H1 (cell line): Measurements from ENCODE around the gene GDF9. TPM values are rescaled to one million over a fixed set of nuclear protein-coding genes. Genes with fewer than 3 reads are reported as not detected.

Experiments
- CTCF ChIA-PET: fragments of 300-600 bp; sonication (Branson Sonifier 250); formaldehyde crosslinking; loops from one replicate; lab custom pipeline; 2021; ENCODE audit not compliant: partially characterized antibody; lab: Charles Lee
- POLR2A ChIA-PET: fragments of 300-600 bp; sonication (Branson Sonifier 250); formaldehyde crosslinking; loops from one replicate; lab custom pipeline; 2021; ENCODE audit warnings: inconsistent platforms; ENCODE audit not compliant: partially characterized antibody; lab: Charles Lee
- DNase-seq, 2 experiments: peaks; one replicate each; pipeline versions ENCODE4 v3.0.0 to v3.0.0-alpha.2; 2010 to 2022; ENCODE audit warnings: low spot score in 2 of 2, low read depth in 1 of 2, mixed read lengths in 1 of 2
- FAIRE-seq: peaks from 2 replicates; lab custom pipeline; 2011; peaks lifted over from hg19 to GRCh38; lab: Jason Lieb, UNC
- H2AFZ ChIP-seq: 2 replicates; pipeline ENCODE4 v1.8.1; 2012; ENCODE audit warnings: low read length, inconsistent platforms
- H2AK5ac ChIP-seq: 2 replicates; pipeline ENCODE4 v1.6.1; 2013; ENCODE audit warnings: low read depth, low read length
- H2BK120ac ChIP-seq: replicated peaks from 2 replicates; pipeline ENCODE3; 2013; ENCODE audit warnings: low read depth, low read length, inconsistent platforms
- H2BK12ac ChIP-seq: 2 replicates; pipeline ENCODE4 v1.6.1; 2013; ENCODE audit warnings: low read depth, low read length
- H2BK15ac ChIP-seq: 2 replicates; pipeline ENCODE4 v1.6.1; 2013; ENCODE audit warnings: low read length
- H2BK20ac ChIP-seq: 2 replicates; pipeline ENCODE4 v1.6.1; 2013; ENCODE audit warnings: low read length
- H2BK5ac ChIP-seq: 2 replicates; pipeline ENCODE4 v1.6.1; 2013; ENCODE audit warnings: low read depth, low read length
- H3K14ac ChIP-seq: 2 replicates; pipeline ENCODE4 v1.6.1; 2013; ENCODE audit warnings: inconsistent platforms; ENCODE audit not compliant: insufficient read length
- H3K18ac ChIP-seq: 2 replicates; pipeline ENCODE4 v1.6.1; 2013; ENCODE audit warnings: low read length; ENCODE audit errors: extremely low read depth
- H3K23ac ChIP-seq: 2 replicates; pipeline ENCODE4 v1.6.1; 2013; ENCODE audit warnings: inconsistent platforms; ENCODE audit not compliant: insufficient read length
- H3K23me2 ChIP-seq: 2 replicates; pipeline ENCODE4 v1.6.1; 2013; ENCODE audit warnings: low read depth, low read length
- H3K27ac ChIP-seq: 2 replicates; pipeline ENCODE4 v1.6.1; 2011; ENCODE audit warnings: low read depth, low read length, inconsistent platforms
- H3K27me3 ChIP-seq, 4 experiments: replicated peaks in 1 of 4; 1 replicate in 1 of 4; 2 replicates in 3 of 4; pipeline versions ENCODE4 v1.6.1 to v1.8.1; 2011 to 2013; ENCODE audit warnings: low read length in 3 of 4, mild to moderate bottlenecking in 3 of 4, inconsistent platforms in 2 of 4, mixed read lengths in 2 of 4, moderate library complexity in 1 of 4; ENCODE audit not compliant: control insufficient read depth in 3 of 4, insufficient read depth in 3 of 4; ENCODE audit errors: extremely low read depth in 1 of 4
- H3K36me3 ChIP-seq, 4 experiments: 2 replicates each; pipeline versions ENCODE4 v1.6.1 to v1.8.1; 2011 to 2013; ENCODE audit warnings: mild to moderate bottlenecking in 4 of 4, low read length in 3 of 4, moderate library complexity in 2 of 4, control low read depth in 1 of 4, inconsistent platforms in 1 of 4; ENCODE audit not compliant: insufficient read depth in 4 of 4, control insufficient read depth in 2 of 4
- H3K4ac ChIP-seq: replicated peaks from 2 replicates; pipeline ENCODE3; 2013; ENCODE audit warnings: low read length, low read depth, mixed read lengths, inconsistent platforms; ENCODE audit not compliant: insufficient read length
- H3K4me1 ChIP-seq, 4 experiments: replicated peaks in 1 of 4; 1 replicate in 1 of 4; 2 replicates in 3 of 4; pipeline versions ENCODE4 v1.6.1 to v1.8.1; 2011 to 2013; ENCODE audit warnings: low read length in 3 of 4, inconsistent platforms in 2 of 4, mixed read lengths in 1 of 4; ENCODE audit not compliant: insufficient read depth in 4 of 4, control insufficient read depth in 3 of 4
- H3K4me2 ChIP-seq, 2 experiments: 2 replicates each; pipeline versions ENCODE4 v1.6.1 to v1.8.1; 2011 to 2013; ENCODE audit warnings: low read depth in 2 of 2, low read length in 2 of 2, control low read depth in 1 of 2, inconsistent platforms in 1 of 2, mild to moderate bottlenecking in 1 of 2; ENCODE audit not compliant: insufficient read depth in 1 of 2
- H3K4me3 ChIP-seq, 4 experiments: fragments of 200-600, 300-600 bp in 1 of 4; sonication (generic), shearing (Covaris generic), sonication (Bioruptor Twin) in 1 of 4; 2 replicates each; pipeline versions ENCODE4 v1.5.1 to v1.8.1; 2011 to 2016; ENCODE audit warnings: low read length in 4 of 4, low read depth in 3 of 4, control low read depth in 2 of 4, inconsistent platforms in 2 of 4, mild to moderate bottlenecking in 2 of 4, mixed read lengths in 1 of 4, moderate library complexity in 1 of 4; ENCODE audit not compliant: insufficient read depth in 2 of 4; ENCODE audit errors: extremely low read depth in 1 of 4
- H3K56ac ChIP-seq: replicated peaks from 2 replicates; pipeline ENCODE3; 2013; ENCODE audit warnings: low read depth, mild to moderate bottlenecking, mixed read lengths, low read length, inconsistent platforms; ENCODE audit not compliant: insufficient read length
- H3K79me1 ChIP-seq: 2 replicates; pipeline ENCODE4 v1.6.1; 2013; ENCODE audit warnings: low read depth, low read length, control low read depth
- H3K79me2 ChIP-seq, 2 experiments: 2 replicates each; pipeline versions ENCODE4 v1.6.1 to v1.8.1; 2012 to 2013; ENCODE audit warnings: low read length in 2 of 2, mild to moderate bottlenecking in 2 of 2, inconsistent platforms in 1 of 2; ENCODE audit not compliant: insufficient read depth in 2 of 2, control insufficient read depth in 1 of 2
- H3K9ac ChIP-seq, 4 experiments: replicated peaks in 1 of 4; 1 replicate in 1 of 4; 2 replicates in 3 of 4; pipeline versions ENCODE4 v1.6.1 to v1.8.1; 2011 to 2013; ENCODE audit warnings: low read depth in 3 of 4, low read length in 3 of 4, control low read depth in 2 of 4, mild to moderate bottlenecking in 2 of 4, moderate library complexity in 2 of 4, inconsistent platforms in 1 of 4; ENCODE audit errors: extremely low read depth in 1 of 4
- H3K9me3 ChIP-seq, 2 experiments: 2 replicates each; pipeline versions ENCODE4 v1.6.1 to v1.8.1; 2012 to 2013; ENCODE audit warnings: mild to moderate bottlenecking in 2 of 2, moderate library complexity in 2 of 2, control low read depth in 1 of 2, inconsistent platforms in 1 of 2, low read depth in 1 of 2, low read length in 1 of 2, mixed read lengths in 1 of 2; ENCODE audit not compliant: insufficient read depth in 2 of 2
- H4K20me1 ChIP-seq, 2 experiments: replicated peaks in 1 of 2; 2 replicates each; pipeline versions ENCODE3 to v1.8.1; 2011 to 2013; ENCODE audit warnings: inconsistent platforms in 2 of 2, low read length in 2 of 2, mild to moderate bottlenecking in 1 of 2; ENCODE audit not compliant: insufficient read depth in 2 of 2, control insufficient read depth in 1 of 2
- H4K5ac ChIP-seq: 2 replicates; pipeline ENCODE4 v1.6.1; 2013; ENCODE audit warnings: low read length, low read depth, mixed read lengths, inconsistent platforms; ENCODE audit not compliant: insufficient read length
- H4K8ac ChIP-seq: 2 replicates; pipeline ENCODE4 v1.8.0; 2013; ENCODE audit warnings: mild to moderate bottlenecking, moderate library complexity, low read length, inconsistent platforms; ENCODE audit not compliant: insufficient read depth; ENCODE audit errors: extremely low read depth
- H4K91ac ChIP-seq: replicated peaks from 2 replicates; pipeline ENCODE3; 2013; ENCODE audit warnings: low read length, mixed read lengths, inconsistent platforms; ENCODE audit not compliant: insufficient read length
- MAFK ChIP-seq: IDR thresholded peaks from 2 replicates; pipeline ENCODE4 v1.6.1; 2012; ENCODE audit warnings: low read depth, mild to moderate bottlenecking, improper control_type of control experiment, low read length
- POLR2AphosphoS5 ChIP-seq: IDR thresholded peaks from 2 replicates; pipeline ENCODE4 v1.6.1; 2011; ENCODE audit warnings: low read depth, low read length
- SP1 ChIP-seq: IDR thresholded peaks from 2 replicates; pipeline ENCODE4 v1.6.1; 2011; ENCODE audit warnings: low read depth, low read length
- SP2 ChIP-seq: IDR thresholded peaks from 2 replicates; pipeline ENCODE4 v1.6.1; 2012; ENCODE audit warnings: mild to moderate bottlenecking, low read length, inconsistent platforms
- WGBS, 2 experiments: shearing (Covaris generic) in 1 of 2; methylation state at CpG; one replicate each; pipeline versions ENCODE4 v1.1.6 to v1.1.7; 2013 to 2015; ENCODE audit warnings: low lambda C conversion rate in 2 of 2, mixed read lengths in 2 of 2, inconsistent platforms in 1 of 2, low coverage in 1 of 2, missing lambda C conversion rate in 1 of 2; ENCODE audit not compliant: insufficient replicate concordance in 2 of 2, insufficient coverage in 1 of 2, insufficient read length in 1 of 2; ENCODE audit errors: extremely low coverage in 1 of 2, missing lambda C conversion rate in 1 of 2; 5-methylcytosine and 5-hydroxymethylcytosine counted together
- polyA plus RNA-seq, 7 experiments: library from polyadenylated mRNA; depleted of rRNA in 3 of 7; stranded (reverse) in 5 of 7; unstranded in 2 of 7; fragments of >200 nt in 5 of 7; fragments of 200-250 nt in 2 of 7; gene quantifications; 1 replicate in 5 of 7; 2 replicates in 1 of 7; 4 replicates in 1 of 7; pipeline versions ENCODE4 v1.2.1 to v1.2.3, GENCODE V29; 2011 to 2013; ENCODE audit warnings: missing spikeins in 2 of 7, mixed read lengths in 2 of 7
- total RNA-seq: library from RNA; stranded (reverse); fragmentation: NEBNext Ultra II Directional; extraction: Animal tissue kit (Norgen Biotek cat#: 25700); gene quantifications from 2 replicates; pipeline ENCODE4 v1.2.1, GENCODE V29; 2021
- TF ChIP-seq, protein P1 (sequence below): IDR thresholded peaks from 2 replicates; pipeline ENCODE4 v1.6.1; 2011; ENCODE audit warnings: low read depth, mild to moderate bottlenecking, low read length; ENCODE audit not compliant: insufficient read depth

The GDF9 gene
- total and polyA plus RNA-seq, 2 of the 8 experiments (the other 6 are each of a cell fraction or from before 2014, with no cell fraction given), result 0.14 TPM; not detected in 1

DNA sequence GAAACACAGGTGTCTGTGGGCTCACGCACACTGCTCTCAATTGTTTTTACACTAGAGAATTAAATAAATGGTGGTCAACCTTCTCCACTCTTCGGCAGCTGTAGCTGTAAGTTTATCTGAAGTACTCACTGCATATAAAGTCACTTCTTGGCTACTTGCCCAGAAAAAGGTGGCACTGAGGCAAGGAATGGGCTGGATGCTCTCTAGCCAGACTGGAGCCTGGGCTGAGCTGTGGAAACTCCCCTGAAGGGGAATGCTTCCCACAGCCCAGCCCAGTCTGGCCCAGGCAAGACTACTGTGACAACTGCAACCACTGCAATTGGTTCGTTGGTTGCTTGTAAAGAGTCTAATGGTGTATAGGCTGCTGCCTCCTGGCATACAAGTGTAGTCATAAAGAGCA lies 11.7 kb upstream of the GDF9 start:
- Histone ChIP-seq H3K36me3 (peaks cover 3 to 45% (median 24%) of the 10 kb centered on the region in 4 experiments; a peak in 7 of 8 replicates), H3K4me3 (no peak overlapping the region), H4K8ac (no peak overlapping the region), H2BK12ac (no peak overlapping the region), H3K9me3 (no peaks in the 10 kb centered on the region), H3K79me1 (no peaks in the 10 kb centered on the region), H3K4ac (no peak overlapping the region), H3K27me3 (no peaks in the 10 kb centered on the region), H2AK5ac (no peak overlapping the region), H3K56ac (no peak overlapping the region), H3K27ac (no peak overlapping the region), H3K18ac (no peak overlapping the region), H2BK15ac (no peak overlapping the region), H4K91ac (no peak overlapping the region), H3K4me2 (no peak overlapping the region), H3K23ac (no peak overlapping the region), H3K14ac (no peak overlapping the region), H2AFZ (no peak overlapping the region), H2BK5ac (no peak overlapping the region), H3K79me2 (no peaks in the 10 kb centered on the region), H3K4me1 (no peaks in the 10 kb centered on the region), H3K23me2 (0 out of 2 replicates have a peak, but pooled peaks cover 2% of the 10 kb centered on the region), H2BK20ac (no peak overlapping the region), H2BK120ac (no peak overlapping the region), H4K20me1 (no peaks in the 10 kb centered on the region), H3K9ac (no peak overlapping the region), H4K5ac (no peak overlapping the region)
- TF ChIP-seq MAFK (no peak), SP1 (no peak), POLR2AphosphoS5 (no peak), SP2 (no peak)
- TF ChIP-seq, protein P1, sequence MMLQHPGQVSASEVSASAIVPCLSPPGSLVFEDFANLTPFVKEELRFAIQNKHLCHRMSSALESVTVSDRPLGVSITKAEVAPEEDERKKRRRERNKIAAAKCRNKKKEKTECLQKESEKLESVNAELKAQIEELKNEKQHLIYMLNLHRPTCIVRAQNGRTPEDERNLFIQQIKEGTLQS, result no peak
- DNase-seq (no peak), FAIRE-seq (no peak)
- ChIA-PET POLR2A (interaction anchor here (2.4 kb wide), 1 partner anchor 11 kb away, joined by 15 read pairs; the partner anchor contains the start of genes GDF9 and UQCRQ), CTCF (interaction anchor here (1.0 to 32.2 kb wide), 2 partner anchors 23 to 48 kb away, joined by 3 to 465 read pairs; partner anchors contain the start of gene SHROOM1)
- WGBS, 2 experiments, result 95% methylated on average over 3 of the region's 3 CpGs; no CpG with 5 or more reads in 1 of the 2 experiments
